IMR-90 (cell line): ENCODE data around the gene RNASE12.

ENCODE experiments used
- BHLHE40 ChIP-seq: fragments of 150-350 bp; IDR thresholded peaks from 2 replicates; pipeline ENCODE4 v1.6.1; 2016; ENCODE audit warnings: mild to moderate bottlenecking, low read depth, low read length
- CTCF ChIP-seq: conservative IDR thresholded peaks from 2 replicates; pipeline ENCODE4 v1.5.1; 2012; ENCODE audit warnings: mild to moderate bottlenecking, low read depth, low read length, improper control_type of control experiment
- MAZ ChIP-seq: IDR thresholded peaks from 2 replicates; pipeline ENCODE4 v1.6.1; 2012; ENCODE audit warnings: low read depth, mild to moderate bottlenecking, low read length, improper control_type of control experiment, moderate library complexity, borderline replicate concordance
- MXI1 ChIP-seq: IDR thresholded peaks from 2 replicates; pipeline ENCODE4 v1.6.1; 2012; ENCODE audit warnings: low read depth, mild to moderate bottlenecking, low read length, moderate library complexity, borderline replicate concordance
- POLR2A ChIP-seq: IDR thresholded peaks from 2 replicates; pipeline ENCODE4 v1.6.1; 2012; ENCODE audit warnings: mild to moderate bottlenecking, low read depth, low read length
- RCOR1 ChIP-seq: IDR thresholded peaks from 2 replicates; pipeline ENCODE4 v1.6.1; 2012; ENCODE audit warnings: mild to moderate bottlenecking, low read length, improper control_type of control experiment; ENCODE audit not compliant: insufficient replicate concordance
- RFX5 ChIP-seq: IDR thresholded peaks from 2 replicates; pipeline ENCODE4 v1.8.0; 2012; ENCODE audit warnings: low read depth, mild to moderate bottlenecking, low read length, moderate library complexity
- TF ChIP-seq, protein P1 (sequence below): fragments of 150-350 bp; IDR thresholded peaks from 2 replicates; pipeline ENCODE4 v1.6.1; 2016; ENCODE audit warnings: low read depth, mild to moderate bottlenecking, low read length, moderate library complexity, borderline replicate concordance
- TF ChIP-seq, protein P2 (sequence below): fragments of 150-350 bp; IDR thresholded peaks from 2 replicates; pipeline ENCODE4 v1.6.1; 2017; ENCODE audit warnings: mild to moderate bottlenecking, antibody characterized with exemption, low read length, low read depth

- TF ChIP-seq POLR2A (no peak), CTCF (no peak), BHLHE40 (no peak), MAZ (no peak), MXI1 (no peak), RFX5 (no peak), RCOR1 (no peak)
- TF ChIP-seq, protein P1, sequence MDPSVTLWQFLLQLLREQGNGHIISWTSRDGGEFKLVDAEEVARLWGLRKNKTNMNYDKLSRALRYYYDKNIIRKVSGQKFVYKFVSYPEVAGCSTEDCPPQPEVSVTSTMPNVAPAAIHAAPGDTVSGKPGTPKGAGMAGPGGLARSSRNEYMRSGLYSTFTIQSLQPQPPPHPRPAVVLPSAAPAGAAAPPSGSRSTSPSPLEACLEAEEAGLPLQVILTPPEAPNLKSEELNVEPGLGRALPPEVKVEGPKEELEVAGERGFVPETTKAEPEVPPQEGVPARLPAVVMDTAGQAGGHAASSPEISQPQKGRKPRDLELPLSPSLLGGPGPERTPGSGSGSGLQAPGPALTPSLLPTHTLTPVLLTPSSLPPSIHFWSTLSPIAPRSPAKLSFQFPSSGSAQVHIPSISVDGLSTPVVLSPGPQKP = no peak
- TF ChIP-seq, protein P2, sequence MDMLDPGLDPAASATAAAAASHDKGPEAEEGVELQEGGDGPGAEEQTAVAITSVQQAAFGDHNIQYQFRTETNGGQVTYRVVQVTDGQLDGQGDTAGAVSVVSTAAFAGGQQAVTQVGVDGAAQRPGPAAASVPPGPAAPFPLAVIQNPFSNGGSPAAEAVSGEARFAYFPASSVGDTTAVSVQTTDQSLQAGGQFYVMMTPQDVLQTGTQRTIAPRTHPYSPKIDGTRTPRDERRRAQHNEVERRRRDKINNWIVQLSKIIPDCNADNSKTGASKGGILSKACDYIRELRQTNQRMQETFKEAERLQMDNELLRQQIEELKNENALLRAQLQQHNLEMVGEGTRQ = no peak
Measured at GRCh38 chr14:20631023-20631879, 40.1 kb upstream of the RNASE12 start.
